ENCODE measurements around the gene VNN1. TPM values are rescaled to one million over a fixed set of nuclear protein-coding genes. Genes with fewer than 3 reads are reported as not detected.
"Not testable (repeated sequence)": the region's sequence is repeated elsewhere in the genome, so short reads cannot be mapped to it uniquely, and the experiment has no call there.

VNN1 gene
- total RNA-seq, 1 experiment from 2014 or later: 0.24 TPM

GRCh38 chr6:132673376-132674094 lies 40.3 kb downstream of the VNN1 start:
- peak; percentile 64 for DNase-seq (ENCODE audit: low read depth)

- no peak for DNase-seq (ENCODE audit: low read depth)
These were observed 42.6 kb downstream of the VNN1 start for GRCh38 chr6:132671295-132671694.

GRCh38 chr6:132669690-132670291 lies 44.1 kb downstream of the VNN1 start:
- DNase-seq (ENCODE audit: low read depth): peak; percentile 40

- no peak for DNase-seq (ENCODE audit: low read depth)
These were observed 47.7 kb downstream of the VNN1 start for GRCh38 chr6:132666118-132666517.

- DNase-seq (ENCODE audit: low read depth): no peak
These were observed 49.4 kb downstream of the VNN1 start for GRCh38 chr6:132664309-132665034.

- no peak for DNase-seq (ENCODE audit: low read depth)
These were observed 50.2 kb downstream of the VNN1 start for GRCh38 chr6:132663661-132664060.

- no peak for DNase-seq (ENCODE audit: low read depth)
These were observed 51.9 kb downstream of the VNN1 start for GRCh38 chr6:132661906-132662305.

- no peak for DNase-seq (ENCODE audit: low read depth)
These were observed 54.8 kb downstream of the VNN1 start, which contains the start of gene TAAR1 for GRCh38 chr6:132659082-132659481. Gene TAAR1, minus strand, starts transcription at chr6:132659182. Its CDS starts 13,179 bp downstream, at chr6:132646003.

- DNase-seq (ENCODE audit: low read depth): no peak
These were observed 62.8 kb downstream of the VNN1 start for GRCh38 chr6:132651062-132651461.

GRCh38 chr6:132650429-132650828 lies 63.4 kb downstream of the VNN1 start:
- no peak for DNase-seq (ENCODE audit: low read depth)

GRCh38 chr6:132648828-132649227 lies 65.0 kb downstream of the VNN1 start:
- DNase-seq (ENCODE audit: low read depth): peak; percentile 35

GRCh38 chr6:132648356-132648755 lies 65.5 kb downstream of the VNN1 start:
- DNase-seq (ENCODE audit: low read depth): peak; percentile 89

- DNase-seq (ENCODE audit: low read depth): no peak
These were observed 70.3 kb downstream of the VNN1 start for GRCh38 chr6:132643547-132643946.

GRCh38 chr6:132637135-132637534 lies 76.7 kb downstream of the VNN1 start:
- DNase-seq (ENCODE audit: low read depth): not testable (repeated sequence)

- DNase-seq (ENCODE audit: low read depth): not testable (repeated sequence)
These were observed 77.9 kb downstream of the VNN1 start for GRCh38 chr6:132635906-132636305.

- DNase-seq (ENCODE audit: low read depth): not testable (repeated sequence)
These were observed 78.6 kb downstream of the VNN1 start for GRCh38 chr6:132635288-132635687.

- DNase-seq (ENCODE audit: low read depth): no peak
These were observed 79.1 kb downstream of the VNN1 start for GRCh38 chr6:132634796-132635195.

GRCh38 chr6:132633362-132633761 lies 80.5 kb downstream of the VNN1 start:
- DNase-seq (ENCODE audit: low read depth): no peak

All from RPMI7951 (cell line).